HG03159 (cell line): ENCODE data around the gene POLR3B.
"Not testable (repeated sequence)": the region's sequence is repeated elsewhere in the genome, so short reads cannot be mapped to it uniquely, and the experiment has no call there.

Experiments used
- ATAC-seq: cut with Tn5 transposase; IDR thresholded peaks from one replicate; pipeline ENCODE4 v1.9.1; 2021; ENCODE audit warnings: mild to moderate bottlenecking, moderate library complexity; ENCODE audit not compliant: unreplicated experiment

Gene POLR3B

DNA sequence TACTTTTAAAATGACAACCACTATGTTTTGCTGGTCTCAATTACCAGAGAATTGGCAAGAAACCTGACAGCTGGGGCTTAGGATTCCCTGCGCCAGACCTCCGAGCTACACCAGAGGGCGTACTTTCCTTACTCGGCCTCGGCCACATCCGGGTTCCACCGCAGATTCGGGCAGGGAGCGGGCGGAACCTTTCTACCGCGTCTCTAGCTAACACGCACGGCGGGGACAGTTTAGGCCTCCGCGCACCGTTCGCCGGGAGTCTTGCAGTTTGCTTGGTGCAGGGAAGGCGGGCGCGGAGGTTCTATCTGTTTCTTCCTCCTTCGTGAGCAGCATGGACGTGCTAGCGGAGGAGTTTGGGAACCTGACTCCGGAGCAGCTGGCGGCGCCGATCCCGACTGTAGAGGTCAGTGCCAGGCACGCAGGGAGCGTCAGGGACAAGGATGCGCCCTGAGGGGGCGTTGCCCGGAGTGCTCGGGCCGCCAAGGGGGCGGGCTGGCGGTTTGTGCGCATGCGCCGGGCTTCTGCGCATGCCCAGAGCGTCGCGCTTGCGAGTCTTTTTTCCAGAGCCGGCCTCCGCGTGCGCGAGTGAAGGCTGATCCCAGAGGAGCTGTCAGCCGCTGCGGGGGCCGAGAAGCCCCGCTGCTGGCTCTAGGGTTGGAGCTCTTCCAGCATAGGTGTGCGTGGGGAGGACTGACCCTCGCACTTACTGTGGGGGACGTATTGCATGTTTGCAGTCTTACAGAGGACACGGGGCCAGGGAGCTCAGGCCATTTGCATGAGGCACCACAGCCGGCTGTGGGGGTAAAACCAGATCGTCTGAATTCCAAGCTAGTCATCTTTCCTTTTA is at the start of gene POLR3B:
TSS of gene POLR3B (plus strand) at position 200 of the 847 bp plus-strand sequence. CDS start at position 332, 132 bp downstream.
- peak; percentile 92 for ATAC-seq

DNA sequence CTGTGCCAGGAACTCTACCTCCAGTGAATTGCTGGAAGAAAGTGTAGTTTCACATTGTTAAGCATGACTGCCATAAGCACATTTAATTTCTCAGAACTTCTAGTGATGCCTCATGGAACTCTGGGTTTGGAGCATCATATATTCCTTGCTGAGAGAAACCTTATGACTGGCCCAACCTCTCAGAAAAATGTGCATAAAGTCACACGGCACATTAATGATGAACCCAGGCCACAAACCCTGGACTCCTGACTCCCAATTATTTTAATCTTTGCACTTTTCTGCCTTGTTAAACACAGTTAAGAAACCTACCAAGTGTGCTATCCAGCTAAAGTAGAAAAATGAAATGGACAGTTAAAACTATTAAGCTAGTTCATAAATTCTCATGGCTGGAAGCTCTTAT is 49.4 kb upstream of the POLR3B start:
- ATAC-seq = no peak

DNA sequence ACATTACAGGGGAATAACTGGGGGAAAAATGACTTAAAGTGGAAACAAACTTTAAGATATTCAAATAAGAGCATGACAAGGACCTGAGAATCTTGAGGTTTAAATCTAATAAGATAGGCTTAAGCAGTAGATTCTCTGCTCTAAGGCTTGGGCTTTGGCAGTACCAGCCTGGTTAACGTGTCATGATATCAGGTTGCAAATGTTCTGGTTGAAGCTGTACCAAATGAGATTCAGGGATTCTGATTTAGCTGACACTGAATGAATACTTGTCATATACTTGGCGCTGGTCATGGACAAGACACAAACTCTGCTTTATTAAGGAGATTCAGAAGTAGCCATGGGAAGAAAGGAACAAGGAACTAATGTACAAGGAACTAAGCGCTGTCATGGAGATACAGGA is 48.9 kb upstream of the POLR3B start:
- no peak for ATAC-seq

DNA sequence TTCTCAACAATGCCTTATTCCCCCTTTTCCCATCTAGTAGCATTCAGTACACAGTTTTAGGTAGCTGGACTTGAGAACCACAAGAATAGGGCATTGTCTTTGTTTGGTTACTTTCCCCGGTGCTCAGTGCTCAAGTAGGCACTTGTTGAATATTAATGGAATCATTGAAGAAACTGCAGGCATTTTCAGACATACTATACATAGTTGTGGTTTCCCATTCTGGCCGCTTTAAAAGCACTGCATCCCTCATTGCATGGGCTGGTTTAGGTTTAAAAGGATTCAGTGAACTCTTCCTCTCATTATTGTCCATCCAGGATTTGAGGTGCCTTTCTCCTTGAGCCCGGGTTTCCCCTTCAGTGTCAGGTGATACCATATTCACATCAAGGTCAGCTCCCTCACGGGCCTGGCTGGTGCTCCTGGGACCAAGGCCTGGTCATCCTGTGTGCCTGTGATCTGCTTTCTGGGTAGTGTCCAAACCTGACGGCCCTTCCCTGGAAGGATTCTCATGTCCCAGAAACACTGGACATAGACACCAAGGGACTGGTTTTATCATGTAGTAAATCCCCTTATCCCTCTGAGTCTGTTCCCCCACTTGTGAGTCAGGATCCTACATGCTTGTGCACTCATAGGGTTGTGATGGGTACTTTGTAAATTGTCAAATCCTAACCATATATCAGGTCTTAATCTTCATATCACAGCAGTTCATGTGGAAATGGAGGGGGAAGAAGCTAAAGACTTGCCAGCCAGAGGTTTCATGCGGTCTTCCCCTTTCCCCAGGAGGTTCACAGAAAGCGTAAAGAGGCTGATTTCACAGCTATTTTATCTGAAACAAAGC is 47.7 kb upstream of the POLR3B start:
- no peak for ATAC-seq

DNA sequence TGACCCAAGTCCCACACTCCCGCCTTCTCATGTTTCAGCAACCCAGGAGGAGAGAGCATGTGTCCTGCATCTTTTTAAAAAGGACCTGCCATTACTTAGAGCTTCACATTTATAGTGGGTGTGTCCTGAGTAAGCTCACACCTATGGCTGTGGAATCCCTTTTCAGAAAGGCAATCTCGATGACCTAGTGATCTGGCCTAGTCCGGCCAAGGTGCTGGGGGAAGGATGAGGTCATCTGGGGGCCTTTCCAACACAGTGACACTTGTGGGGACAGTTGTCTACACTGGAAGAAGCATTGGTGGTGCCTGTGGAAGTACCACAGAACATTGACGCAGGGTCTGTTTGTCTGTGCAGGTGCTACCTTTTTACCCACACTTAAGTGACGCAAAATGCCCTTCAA is 46.9 kb upstream of the POLR3B start:
- no peak for ATAC-seq

DNA sequence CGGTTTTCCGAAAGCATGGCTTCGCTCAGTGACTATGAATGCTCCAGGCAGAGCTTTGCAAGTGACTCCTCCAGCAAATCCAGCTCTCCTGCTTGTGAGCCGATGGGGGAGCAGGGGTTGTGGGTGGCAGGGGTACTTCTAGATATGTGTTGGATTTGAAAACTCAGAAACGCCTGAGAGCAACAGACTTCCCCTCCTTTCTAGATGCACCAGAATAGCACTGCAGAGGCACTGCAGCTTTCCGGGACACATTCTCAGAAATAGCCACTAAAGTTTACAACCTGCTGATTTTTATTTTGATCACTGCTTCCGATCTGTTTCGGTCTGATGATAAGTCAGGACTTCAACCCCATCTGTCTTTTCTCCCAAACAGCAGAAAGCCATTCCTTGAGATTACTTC is 46.4 kb upstream of the POLR3B start:
- ATAC-seq = no peak

DNA sequence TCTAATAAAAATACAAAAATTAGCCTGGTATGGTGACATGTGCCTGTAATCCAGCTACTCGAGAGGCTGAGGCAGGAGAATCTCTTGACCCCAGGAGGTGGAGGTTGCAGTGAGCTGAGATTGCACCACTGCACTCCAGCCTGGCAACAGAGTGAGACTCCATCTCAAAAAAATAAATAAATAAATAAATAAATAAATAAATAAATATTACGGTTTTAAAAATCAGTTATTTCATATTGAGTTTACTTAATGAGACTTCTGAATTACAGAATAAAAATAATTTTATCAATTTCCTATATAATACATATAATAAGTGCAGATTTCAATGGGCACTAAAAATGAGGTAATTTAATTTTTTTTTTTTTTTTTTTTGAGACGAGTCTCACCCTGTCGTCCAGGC is 44.1 kb upstream of the POLR3B start:
- ATAC-seq = not testable (repeated sequence)

DNA sequence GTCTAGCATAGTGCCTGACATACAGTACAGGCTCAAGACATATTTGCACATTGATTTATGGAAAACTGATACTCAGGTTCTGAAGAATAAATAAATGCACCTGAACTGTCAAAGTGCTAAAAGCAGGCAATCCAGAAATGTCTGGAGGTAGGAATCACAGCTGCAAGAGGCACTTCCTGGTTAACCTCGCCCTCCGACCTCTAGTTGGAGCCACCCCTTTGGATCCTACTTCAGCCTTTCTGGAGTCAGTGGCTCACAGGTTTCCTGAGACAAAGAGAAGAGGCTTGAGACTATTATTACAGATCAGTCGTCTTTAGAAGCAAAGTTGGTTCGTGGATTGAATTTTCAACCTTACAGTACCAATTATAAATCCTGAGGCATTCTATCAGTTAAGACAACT is 42.0 kb upstream of the POLR3B start:
- no peak for ATAC-seq

DNA sequence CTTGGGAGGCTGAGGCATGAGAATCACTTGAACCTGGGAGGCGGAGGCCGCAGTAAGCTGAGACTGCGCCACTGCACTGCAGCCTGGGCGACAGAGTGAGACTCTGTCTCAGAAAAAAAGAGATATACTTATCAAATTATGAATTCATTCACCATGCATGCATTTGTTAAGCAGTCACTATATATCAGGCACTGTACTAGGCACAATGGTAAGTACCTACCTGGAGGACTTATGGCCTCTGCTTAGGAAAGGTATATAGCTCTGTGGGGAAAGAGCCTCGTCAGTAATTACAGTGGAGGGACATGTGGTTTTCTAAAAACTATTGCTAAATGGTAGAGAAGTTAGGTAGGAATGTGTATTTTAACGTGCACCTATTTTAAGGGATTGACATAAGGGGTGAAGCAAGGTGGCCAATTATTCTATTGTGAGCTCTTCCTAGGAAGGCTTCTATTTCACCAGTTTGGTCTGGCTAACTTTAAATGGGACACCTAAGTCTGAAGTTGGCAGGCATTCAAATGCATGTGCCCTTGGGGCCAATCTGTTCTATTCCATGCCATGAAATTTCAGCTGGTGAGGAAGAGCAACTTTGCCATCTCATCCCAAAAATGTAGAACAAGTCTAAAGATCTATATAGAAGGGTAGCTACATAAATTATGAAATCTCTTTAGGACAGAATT is 40.0 kb upstream of the POLR3B start:
- no peak for ATAC-seq

DNA sequence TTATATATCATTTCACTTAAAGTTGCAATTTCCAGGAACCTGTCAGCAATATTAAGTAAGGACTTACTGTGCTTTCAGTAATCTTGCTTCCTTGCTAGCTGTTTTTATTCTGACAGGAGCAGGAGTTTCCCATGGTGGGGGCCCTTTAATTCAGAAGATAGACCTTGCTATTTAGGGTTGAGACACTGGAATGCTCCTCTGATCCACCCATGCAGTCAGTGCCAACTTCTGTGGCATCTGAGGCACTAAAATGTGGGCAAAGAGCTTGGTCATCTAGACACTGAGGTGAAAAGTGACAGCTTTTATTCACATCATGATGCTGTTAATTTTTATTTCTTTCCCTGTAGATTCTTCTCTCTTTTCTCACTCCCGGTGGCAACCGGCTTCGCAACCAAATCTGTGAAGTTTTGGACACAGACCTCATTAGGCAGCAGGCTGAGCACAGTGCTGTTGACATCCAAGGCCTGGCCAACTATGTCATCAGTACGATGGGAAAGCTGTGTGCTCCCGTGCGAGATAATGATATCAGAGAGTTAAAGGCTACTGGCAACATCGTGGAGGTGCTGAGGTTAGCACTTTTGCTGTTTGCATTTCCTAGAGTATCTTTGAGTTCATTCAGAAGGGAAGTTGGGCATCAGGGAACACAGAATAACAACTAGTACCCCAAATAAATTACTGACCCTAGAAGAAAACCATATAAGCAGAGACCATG is 36.3 kb upstream of the POLR3B start:
- ATAC-seq = no peak

DNA sequence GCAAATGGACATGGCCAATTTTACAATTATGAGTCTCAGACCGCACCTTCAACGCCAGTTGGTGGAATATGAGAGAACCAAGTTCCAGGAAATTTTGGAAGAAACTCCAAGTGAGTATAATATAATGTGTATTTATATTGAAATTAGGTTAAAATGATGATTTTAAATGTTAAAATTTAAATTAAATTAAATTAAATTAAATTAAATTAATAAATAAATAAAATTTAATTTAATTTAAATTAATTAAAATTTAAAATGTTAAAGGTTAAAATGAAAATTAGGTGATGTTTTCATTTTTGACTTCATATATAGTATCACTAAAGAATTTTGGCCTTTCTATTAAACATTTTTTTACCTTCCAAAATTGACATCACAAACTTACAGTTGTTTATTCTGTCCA is 34.0 kb upstream of the POLR3B start:
- ATAC-seq = no peak

DNA sequence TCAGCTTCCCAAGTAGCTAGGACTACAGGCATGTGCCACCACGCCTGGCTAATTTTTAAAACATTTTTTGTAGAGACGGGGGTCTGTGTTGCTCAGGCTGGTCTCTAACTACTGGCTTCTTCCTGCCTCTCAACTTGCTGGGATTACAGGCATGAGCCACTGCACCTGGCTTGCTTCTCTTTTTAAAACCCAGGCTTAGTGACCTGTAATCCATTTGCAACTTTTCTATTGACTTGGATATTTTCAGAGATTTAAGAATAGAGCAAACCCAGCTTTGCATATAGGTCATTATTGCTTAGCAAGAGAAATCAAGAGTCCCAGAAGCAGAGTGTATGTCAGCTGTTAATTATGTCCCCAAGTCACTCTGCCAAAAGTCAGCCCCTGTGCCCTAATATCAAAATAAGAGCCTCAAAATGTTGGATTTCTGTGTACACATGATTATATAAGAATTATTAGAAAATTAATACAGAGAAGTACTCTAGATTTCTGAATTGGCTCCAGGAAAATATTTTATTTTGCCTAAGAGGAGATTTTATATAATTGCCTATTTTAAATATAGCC is 30.2 kb upstream of the POLR3B start:
- no peak for ATAC-seq

DNA sequence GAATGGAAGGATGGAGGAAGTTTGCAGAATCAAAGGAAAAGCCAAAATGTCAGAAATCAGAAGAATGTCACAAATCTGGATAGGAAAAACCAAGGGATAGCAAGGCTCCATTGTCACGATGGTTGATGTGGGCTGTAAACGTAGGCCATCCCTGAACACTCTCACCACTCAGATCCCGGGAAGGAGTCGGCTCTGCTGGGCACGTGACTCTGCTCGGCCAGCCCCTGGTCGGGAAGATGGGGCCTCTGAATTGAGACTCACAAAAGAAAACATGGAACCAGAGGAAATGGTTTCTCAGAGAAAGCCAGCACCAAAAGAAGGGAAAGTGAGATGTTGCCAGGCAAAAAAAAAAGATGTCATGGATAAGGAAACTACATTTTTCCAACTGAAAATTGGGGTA is 28.8 kb upstream of the POLR3B start:
- no peak for ATAC-seq

DNA sequence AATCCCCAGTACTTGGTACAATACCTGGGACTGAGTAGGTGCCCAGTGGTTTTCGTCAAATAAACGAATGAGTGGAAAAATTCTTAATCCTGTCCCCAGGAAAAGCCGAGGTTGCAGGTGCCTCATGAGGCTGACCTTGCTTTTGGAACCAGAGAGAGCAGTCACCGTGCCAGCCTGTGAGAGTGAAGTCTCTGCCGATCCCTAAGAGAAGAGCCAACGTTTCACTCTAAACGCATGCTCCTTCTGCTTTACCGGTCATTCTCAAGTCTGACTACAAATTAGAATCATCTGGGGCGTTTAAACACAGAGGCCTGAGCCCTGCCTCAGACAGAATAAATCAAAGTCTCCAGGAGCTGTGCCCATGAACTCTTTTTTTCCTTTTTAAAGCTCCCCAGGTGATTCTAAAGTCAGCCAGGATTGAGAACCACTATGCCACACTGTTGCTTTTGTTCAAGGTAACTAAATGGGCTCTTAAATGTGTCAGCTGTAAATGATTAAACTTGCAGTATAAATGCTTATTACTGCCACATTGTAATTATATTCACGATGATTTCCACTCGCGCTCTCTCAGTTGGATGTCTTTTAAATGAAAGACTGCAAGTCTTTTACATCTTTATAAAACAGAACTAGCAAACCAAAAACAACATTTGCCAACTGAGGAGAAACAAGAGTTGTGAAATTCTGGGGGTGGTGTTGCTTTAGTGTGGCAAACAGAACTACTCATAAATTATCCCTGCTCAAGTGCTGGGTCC is 28.1 kb upstream of the POLR3B start:
- ATAC-seq = no peak

DNA sequence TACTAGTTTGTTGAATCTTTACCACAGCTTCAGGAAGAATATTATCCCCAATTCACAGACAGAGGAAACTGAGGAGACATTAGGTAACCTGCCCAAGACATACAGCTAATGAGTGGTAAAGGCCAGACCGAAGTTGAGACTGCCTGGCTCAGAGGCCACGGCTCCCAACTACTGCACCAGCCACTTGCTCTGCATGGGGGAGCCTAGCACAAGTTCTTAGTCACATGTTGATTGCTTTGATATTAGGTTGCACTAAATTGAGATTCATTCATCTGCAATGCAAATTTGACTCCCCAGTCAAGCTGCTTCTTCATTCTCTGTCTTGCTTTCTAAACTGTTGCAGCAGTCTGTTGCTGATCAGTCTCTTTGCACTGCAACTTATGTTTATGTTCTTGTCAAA is 25.9 kb upstream of the POLR3B start:
- no peak for ATAC-seq

DNA sequence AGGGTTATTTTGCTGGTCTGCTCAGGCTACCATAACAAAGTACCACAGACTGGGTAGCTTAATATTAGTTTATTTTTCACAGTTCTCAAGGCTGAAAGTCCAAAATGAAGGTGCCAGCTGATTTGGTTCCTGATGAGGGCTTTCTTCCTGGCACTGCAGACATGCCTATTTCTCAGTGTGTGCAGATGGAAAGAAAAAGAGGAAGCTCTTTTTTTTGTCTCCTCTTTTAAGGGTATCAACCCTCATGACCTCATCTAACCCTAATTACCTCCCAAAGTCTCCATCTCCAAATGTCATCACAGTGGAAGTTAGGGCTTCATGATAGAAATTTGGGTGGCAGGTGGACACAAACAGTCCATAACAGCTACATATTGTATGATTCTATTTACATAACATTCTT is 25.0 kb upstream of the POLR3B start:
- ATAC-seq = no peak

DNA sequence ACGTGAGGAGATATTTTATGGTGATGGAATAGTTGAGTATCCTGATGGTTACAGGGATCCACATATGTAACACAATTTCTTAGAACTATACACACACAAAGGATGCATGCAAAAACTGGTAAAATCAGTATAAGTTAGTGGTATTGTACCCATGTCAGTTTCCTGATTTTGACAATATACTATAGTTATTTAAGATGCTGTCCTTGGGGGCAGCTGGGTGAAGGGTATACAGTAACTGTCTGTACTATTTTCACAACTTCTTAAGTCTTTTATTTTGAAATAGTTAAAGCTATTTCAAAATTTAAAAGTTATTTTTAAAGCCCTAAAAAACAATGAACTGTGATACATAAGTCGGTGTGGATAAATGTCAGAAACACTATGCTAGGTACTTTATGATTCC is 24.5 kb upstream of the POLR3B start:
- ATAC-seq = no peak

DNA sequence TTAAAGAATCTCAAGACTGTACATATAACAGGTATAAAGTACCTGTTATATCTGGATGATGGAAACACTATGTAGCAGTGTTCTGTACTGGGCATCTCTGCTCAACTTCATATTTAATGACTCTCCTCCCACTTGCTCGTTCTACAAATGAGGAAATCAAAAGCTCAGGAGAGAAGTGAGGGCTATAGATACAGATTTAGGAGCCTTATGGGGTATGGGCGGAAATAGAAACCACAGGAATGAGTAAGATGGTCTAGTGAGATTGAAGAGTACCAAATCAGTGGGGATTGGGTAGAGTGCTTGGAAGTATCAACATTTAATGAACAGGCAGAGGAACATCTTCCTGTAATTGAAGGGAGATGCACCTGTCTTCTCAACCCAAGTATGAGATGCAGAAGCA is 23.8 kb upstream of the POLR3B start:
- no peak for ATAC-seq

DNA sequence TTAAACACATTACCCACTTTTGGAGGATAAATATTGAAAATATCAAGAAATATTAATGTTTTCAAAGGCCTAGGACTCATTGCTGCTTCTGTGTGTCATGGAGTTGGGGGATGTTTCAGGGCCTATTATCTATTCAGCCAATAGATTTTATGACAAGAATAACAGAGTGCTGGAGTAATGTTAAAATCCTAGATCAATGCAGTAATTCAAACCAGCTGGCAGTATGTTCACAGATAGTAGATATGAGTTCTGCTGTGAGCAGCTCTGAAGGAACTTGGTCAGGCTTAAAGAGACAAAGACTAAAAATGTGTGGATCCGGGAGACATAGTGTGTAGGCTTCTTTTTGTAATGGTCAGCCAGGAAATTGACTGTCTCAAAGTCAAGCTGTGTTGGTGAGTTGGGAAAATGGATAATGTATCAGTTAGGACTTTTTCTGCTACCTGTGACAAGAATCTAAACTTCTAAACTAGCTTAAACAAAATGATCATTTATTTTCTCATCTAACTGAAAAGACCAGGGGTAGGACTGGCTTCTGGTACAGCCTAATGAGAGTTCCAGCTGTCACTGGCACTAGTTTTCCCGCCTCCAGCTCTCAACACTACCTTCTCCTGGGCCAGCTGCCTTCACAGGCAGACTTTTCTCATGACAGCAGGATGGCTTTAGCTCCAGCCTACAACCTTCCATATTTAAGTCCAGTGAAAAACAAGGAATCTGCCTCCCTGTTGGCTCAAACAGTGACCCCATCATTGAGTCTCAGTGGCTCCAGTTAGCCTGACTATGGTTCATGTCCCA is 16.3 kb upstream of the POLR3B start:
- ATAC-seq = no peak
